ENCODE results near the gene POLR1D. TPM values are rescaled to one million over a fixed set of nuclear protein-coding genes. Genes with fewer than 3 reads are reported as not detected.

The POLR1D gene
- total and polyA plus RNA-seq, 9 donors: 83.7 to 223 (median 133) TPM

- 52 to 58% (median 55%) methylated on average over 2 of the region's 2 CpGs for WGBS, 3 donors
- H3K27ac ChIP-seq: no peak overlapping the region
- H3K27me3 ChIP-seq: no peaks in the 10 kb centered on the region
- no peaks in the 10 kb centered on the region for H3K36me3 ChIP-seq
- TF ChIP-seq EP300 (IDR thresholded peaks at IDR 0.05) (no peak), POLR2A (IDR thresholded peaks at IDR 0.05) (no peak), CTCF (IDR thresholded peaks at IDR 0.05) (no peak)
- no peak for DNase-seq
- no peaks in the 10 kb centered on the region for H3K9me3 ChIP-seq
- intact Hi-C loops (cut with DNase I): no loop called here
- no peaks in the 10 kb centered on the region for H3K4me1 ChIP-seq (ENCODE audit: insufficient read depth)
- H3K4me3 ChIP-seq: no peak overlapping the region
Measured at GRCh38 chr13:27605610-27606200, 16.0 kb upstream of the POLR1D start.

- Histone ChIP-seq H3K9me3 (no peaks in the 10 kb centered on the region), H3K27ac (no peak overlapping the region), H3K4me3 (no peak overlapping the region), H3K4me1 (ENCODE audit: insufficient read depth) (no peaks in the 10 kb centered on the region), H3K36me3 (no peaks in the 10 kb centered on the region), H3K27me3 (no peaks in the 10 kb centered on the region)
- intact Hi-C loops (cut with DNase I): no loop called here
- DNase-seq: no peak
- TF ChIP-seq CTCF (IDR thresholded peaks at IDR 0.05) (no peak), POLR2A (IDR thresholded peaks at IDR 0.05) (no peak), EP300 (IDR thresholded peaks at IDR 0.05) (no peak)
- 17 to 37% (median 23%) methylated on average over 4 of the region's 4 CpGs for WGBS, 3 donors
Measured at GRCh38 chr13:27607125-27607524, 14.6 kb upstream of the POLR1D start.

- WGBS, 3 donors: 95 to 96% (median 95%) methylated on average over 7 of the region's 7 CpGs
- H3K4me1 ChIP-seq (ENCODE audit: insufficient read depth): no peaks in the 10 kb centered on the region
- no peak overlapping the region for H3K27ac ChIP-seq
- no peaks in the 10 kb centered on the region for H3K27me3 ChIP-seq
- intact Hi-C loops (cut with DNase I): no loop called here
- no peaks in the 10 kb centered on the region for H3K36me3 ChIP-seq
- no peak for TF ChIP-seq EP300 (IDR thresholded peaks at IDR 0.05)
- no peak for TF ChIP-seq POLR2A (IDR thresholded peaks at IDR 0.05)
- TF ChIP-seq CTCF (IDR thresholded peaks at IDR 0.05): no peak
- H3K9me3 ChIP-seq: no peaks in the 10 kb centered on the region
- DNase-seq: no peak
- H3K4me3 ChIP-seq: no peak overlapping the region
Measured at GRCh38 chr13:27613628-27614027, 8.1 kb upstream of the POLR1D start.

- intact Hi-C loops (cut with DNase I): no loop called here
- Histone ChIP-seq H3K4me3 (no peak overlapping the region), H3K27me3 (no peaks in the 10 kb centered on the region)
Measured at GRCh38 chr13:27617881-27618321, 3.8 kb upstream of the POLR1D start.

More at GRCh38 chr13:27617881-27618321, 3.8 kb upstream of the POLR1D start:
- no peak for TF ChIP-seq POLR2A (IDR thresholded peaks at IDR 0.05)
- no peak for TF ChIP-seq EP300 (IDR thresholded peaks at IDR 0.05)
- TF ChIP-seq CTCF (IDR thresholded peaks at IDR 0.05): no peak
- Histone ChIP-seq H3K36me3 (no peaks in the 10 kb centered on the region), H3K4me1 (ENCODE audit: insufficient read depth) (peaks cover 5% of the 10 kb centered on the region), H3K27ac (no peak overlapping the region), H3K9me3 (no peaks in the 10 kb centered on the region)
- 87 to 96% (median 90%) methylated on average over 3 of the region's 3 CpGs for WGBS, 3 donors
- DNase-seq: no peak
